GM19023 (cell line): ENCODE results near the gene TAF1.
A peak's percentile ranks its signal among the peaks of the same experiment; 100 is the strongest.
"Not testable (repeated sequence)": the region's sequence is repeated elsewhere in the genome, so short reads cannot be mapped to it uniquely, and the experiment has no call there.

Experiments
- ATAC-seq: cut with Tn5 transposase; IDR thresholded peaks from one replicate; pipeline ENCODE4 v1.9.1; 2021; ENCODE audit warnings: mild to moderate bottlenecking, moderate library complexity; ENCODE audit not compliant: unreplicated experiment

TAF1 gene

GRCh38 chrX:71502080-71502479, 135.9 kb downstream of the TAF1 start:
- ATAC-seq, result not testable (repeated sequence)

- ATAC-seq, result no peak
These were observed 138.2 kb downstream of the TAF1 start for GRCh38 chrX:71504346-71504745.

GRCh38 chrX:71509289-71509688, 143.1 kb downstream of the TAF1 start:
- no peak for ATAC-seq

DNA sequence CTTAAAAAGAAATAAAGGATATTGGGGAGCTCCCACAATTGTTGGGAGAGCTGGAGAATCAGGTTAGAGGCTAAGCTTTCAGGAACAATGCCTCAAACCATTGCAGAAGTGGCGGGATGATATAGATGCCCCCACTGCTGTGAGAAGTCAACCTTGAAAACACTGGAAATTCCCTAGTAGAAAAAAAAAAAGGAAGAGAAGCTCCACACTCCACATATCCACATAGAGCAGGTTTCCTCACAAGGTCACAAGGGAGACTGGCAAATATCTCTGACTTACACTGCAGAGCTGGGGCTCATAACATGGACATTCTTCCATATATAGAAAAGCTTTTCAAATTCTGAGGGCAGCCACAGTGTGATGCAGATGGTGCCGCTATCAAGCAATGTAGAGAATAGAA, 144.0 kb downstream of the TAF1 start:
- no peak for ATAC-seq

GRCh38 chrX:71513731-71514130, 147.6 kb downstream of the TAF1 start:
- ATAC-seq, result not testable (repeated sequence)

DNA sequence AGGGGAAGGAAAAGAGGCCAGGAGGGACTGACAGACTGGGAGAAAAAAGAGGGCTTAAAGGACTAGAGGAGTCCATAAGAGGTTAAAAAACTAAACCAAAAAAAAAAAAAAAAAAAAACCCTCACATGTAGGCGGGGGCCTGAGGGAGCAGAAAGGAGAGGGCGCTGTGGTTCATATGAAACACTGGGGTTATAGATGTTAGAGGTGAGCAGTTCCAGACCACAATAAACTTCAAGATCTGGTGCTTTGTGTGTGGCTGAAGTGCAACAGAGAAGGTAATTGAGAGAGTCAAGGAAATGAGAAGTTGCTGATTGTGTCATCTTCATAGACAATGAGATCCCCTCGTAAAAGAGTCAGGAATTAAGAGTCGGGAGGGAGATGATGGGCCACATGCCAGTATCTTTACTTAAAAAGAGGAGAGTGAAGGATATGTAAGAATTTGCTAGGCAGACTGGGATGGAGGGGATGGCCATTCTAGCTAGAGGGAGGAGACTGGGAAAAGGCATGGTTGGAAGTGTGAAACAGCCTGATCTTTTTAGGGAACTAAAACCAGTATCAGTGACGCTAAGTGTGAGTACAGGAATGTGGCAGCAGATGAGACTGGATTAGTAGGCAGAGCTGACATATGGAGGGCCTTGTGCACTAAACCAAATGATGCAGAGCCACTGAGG, 148.3 kb downstream of the TAF1 start:
- ATAC-seq, result peak; percentile 80

- ATAC-seq, result no peak
These were observed 148.9 kb downstream of the TAF1 start for GRCh38 chrX:71515038-71515396.
